Measurements from ENCODE around the gene METAP1.
"Not testable (repeated sequence)": the region's sequence is repeated elsewhere in the genome, so short reads cannot be mapped to it uniquely, and the experiment has no call there.

The METAP1 gene

GRCh38 chr4:99088481-99089365, 93.2 kb downstream of the METAP1 start, which contains the start of gene ADH5:
Gene ADH5 (minus strand): TSS chr4:99088788. CDS start chr4:99088700, 88 bp downstream.
- in situ Hi-C loops (cut with HindIII; ENCODE audit: low sequenced_read_pairs): no loop called here

GRCh38 chr4:99090481-99091215, 95.1 kb downstream of the METAP1 start:
- in situ Hi-C loops (cut with HindIII; ENCODE audit: low sequenced_read_pairs): no loop called here

GRCh38 chr4:99091216-99091575, 95.7 kb downstream of the METAP1 start:
- in situ Hi-C loops (cut with HindIII; ENCODE audit: low sequenced_read_pairs): no loop called here

GRCh38 chr4:99091841-99092240, 96.3 kb downstream of the METAP1 start:
- in situ Hi-C loops (cut with HindIII; ENCODE audit: low sequenced_read_pairs): not testable (repeated sequence)

- in situ Hi-C loops (cut with HindIII; ENCODE audit: low sequenced_read_pairs): no loop called here
Observed at GRCh38 chr4:99099311-99099710, 103.8 kb downstream of the METAP1 start.

- in situ Hi-C loops (cut with HindIII; ENCODE audit: low sequenced_read_pairs): not testable (repeated sequence)
Observed at GRCh38 chr4:99099814-99100213, 104.3 kb downstream of the METAP1 start.

GRCh38 chr4:99100876-99101275, 105.4 kb downstream of the METAP1 start:
- in situ Hi-C loops (cut with HindIII; ENCODE audit: low sequenced_read_pairs): no loop called here

GRCh38 chr4:99102634-99103033, 107.1 kb downstream of the METAP1 start:
- in situ Hi-C loops (cut with HindIII; ENCODE audit: low sequenced_read_pairs): no loop called here

GRCh38 chr4:99103166-99103565, 107.6 kb downstream of the METAP1 start:
- in situ Hi-C loops (cut with HindIII; ENCODE audit: low sequenced_read_pairs): no loop called here

- in situ Hi-C loops (cut with HindIII; ENCODE audit: low sequenced_read_pairs): no loop called here
Observed at GRCh38 chr4:99104153-99104552, 108.6 kb downstream of the METAP1 start.

- in situ Hi-C loops (cut with HindIII; ENCODE audit: low sequenced_read_pairs): not testable (repeated sequence)
Observed at GRCh38 chr4:99109286-99109685, 113.8 kb downstream of the METAP1 start.

Data from endothelial cell of hepatic sinusoid (primary cell).